ENCODE results near the gene TMEM154.

Gene TMEM154

GRCh38 chr4:152697284-152698088, 17.7 kb upstream of the TMEM154 start:
- no peak for TF ChIP-seq CTCF (conservative IDR thresholded peaks at IDR 0.05; ENCODE audit: low read depth, low read length)
- no peak overlapping the region for H3K4me3 ChIP-seq (ENCODE audit: low read depth, low read length)
- DNase-seq (ENCODE audit: low read depth) = no peak

- DNase-seq (ENCODE audit: low read depth) = peak; percentile 82
- H3K4me3 ChIP-seq (ENCODE audit: low read depth, low read length) = no peak overlapping the region
- TF ChIP-seq CTCF (conservative IDR thresholded peaks at IDR 0.05; ENCODE audit: low read depth, low read length) = no peak
These were observed 17.0 kb upstream of the TMEM154 start for GRCh38 chr4:152696764-152697261.

- DNase-seq (ENCODE audit: low read depth) = no peak
- no peak for TF ChIP-seq CTCF (conservative IDR thresholded peaks at IDR 0.05; ENCODE audit: low read depth, low read length)
These were observed 14.1 kb upstream of the TMEM154 start for GRCh38 chr4:152693871-152694270.

GRCh38 chr4:152691761-152692160, 12.0 kb upstream of the TMEM154 start:
- no peak for DNase-seq (ENCODE audit: low read depth)
- TF ChIP-seq CTCF (conservative IDR thresholded peaks at IDR 0.05; ENCODE audit: low read depth, low read length) = no peak
- no peak overlapping the region for H3K4me3 ChIP-seq (ENCODE audit: low read depth, low read length)

More at GRCh38 chr4:152693871-152694270, 14.1 kb upstream of the TMEM154 start:
- no peak overlapping the region for H3K4me3 ChIP-seq (ENCODE audit: low read depth, low read length)

- DNase-seq (ENCODE audit: low read depth) = peak; percentile 33
- TF ChIP-seq CTCF (conservative IDR thresholded peaks at IDR 0.05; ENCODE audit: low read depth, low read length) = no peak
- H3K4me3 ChIP-seq (ENCODE audit: low read depth, low read length) = no peak overlapping the region
These were observed 11.2 kb upstream of the TMEM154 start for GRCh38 chr4:152690706-152691651.

GRCh38 chr4:152689615-152690501, 10.1 kb upstream of the TMEM154 start:
- no peak overlapping the region for H3K4me3 ChIP-seq (ENCODE audit: low read depth, low read length)
- no peak for TF ChIP-seq CTCF (conservative IDR thresholded peaks at IDR 0.05; ENCODE audit: low read depth, low read length)
- no peak for DNase-seq (ENCODE audit: low read depth)
